Measurements from ENCODE around the gene CD164L2. TPM values are rescaled to one million over a fixed set of nuclear protein-coding genes. Genes with fewer than 3 reads are reported as not detected.

The CD164L2 gene
- total and polyA plus RNA-seq, 4 experiments from 2014 or later: 0.22 TPM; not detected in 3

DNA sequence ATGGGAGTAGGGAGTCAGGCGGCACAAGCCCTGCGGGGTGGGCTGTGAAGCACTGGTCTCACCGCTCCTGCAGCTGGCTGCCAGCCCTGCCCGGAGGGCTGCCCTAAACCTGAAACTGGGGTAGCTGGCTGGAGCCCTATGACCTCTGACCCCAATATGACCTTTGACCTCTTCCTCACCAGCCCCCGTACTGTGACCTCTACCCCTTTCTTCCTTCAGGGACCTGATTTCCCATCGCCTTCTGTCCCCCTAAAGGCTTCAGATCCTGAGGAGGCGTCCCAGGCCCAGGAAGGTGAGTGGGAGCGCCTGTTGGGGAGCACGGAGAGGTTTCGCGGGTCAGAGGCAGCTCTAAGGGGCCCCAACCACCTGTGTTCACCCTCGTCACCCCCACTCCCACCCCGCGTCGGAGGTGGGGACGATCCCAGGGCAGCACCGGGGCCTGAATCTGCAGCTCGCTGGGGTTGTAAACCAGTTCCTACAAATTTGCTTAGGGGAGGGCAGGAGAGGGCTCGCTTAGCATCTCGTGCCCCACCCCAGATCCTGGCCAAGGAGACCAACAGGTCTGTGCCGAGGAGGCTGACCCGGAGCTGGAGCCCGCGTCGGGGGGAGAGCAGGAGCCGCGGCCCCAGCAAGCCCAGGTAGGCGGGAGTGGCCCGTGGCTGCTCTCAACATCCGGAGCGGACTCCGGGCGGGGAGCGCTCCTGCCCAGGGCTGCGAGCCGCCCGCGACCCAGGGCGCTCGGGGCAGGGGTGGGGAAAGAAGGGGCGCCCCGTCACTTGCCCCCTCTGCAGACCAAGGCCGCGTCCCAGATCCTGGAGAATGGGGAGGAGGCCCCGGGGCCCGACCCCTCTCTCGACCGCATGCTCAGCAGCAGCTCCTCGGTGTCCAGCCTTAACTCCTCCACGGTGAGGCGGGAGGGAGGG, 34.0 kb downstream of the CD164L2 start:
- DNase-seq: peak in 1 of 5 donors; percentile 33
- no peaks in the 10 kb centered on the region for H3K27me3 ChIP-seq (ENCODE audit: insufficient read depth, low read length)
- CTCF ChIA-PET (ENCODE audit: partially characterized antibody): interaction anchor here (0.9 to 2.5 kb wide), 4 partner anchors 8 to 47 kb away, joined by 3 to 13 read pairs (median 6); partner anchors contain the start of gene SYTL1
- Mint-ChIP-seq H3K27me3 (no peaks in the 10 kb centered on the region), H3K4me3 (peak overlapping the region in 6 of 8 donors; percentile 17 to 72 (median 55)), H3K4me1 (peaks cover 11 to 32% (median 13%) of the 10 kb centered on the region in 4 donors), H3K27ac (peak overlapping the region in 4 of 7 donors; percentile 18 to 68 (median 42)), H3K36me3 (peaks cover 16 to 36% of the 10 kb centered on the region in 2 donors), H3K9me3 (no peaks in the 10 kb centered on the region)
- POLR2A ChIA-PET (ENCODE audit: partially characterized antibody): interaction anchor here (0.5 to 15.5 kb wide), 5 partner anchors 6 to 256 kb away, joined by 3 to 202 read pairs (median 15); partner anchors contain the start of genes MAP3K6, SYTL1 and WASF2
- intact Hi-C loops (cut with micrococcal nuclease): loop anchor here (1.0 kb wide), 1 partner anchor 8 kb away; no protein-coding TSS in a partner anchor
- peaks cover 32% of the 10 kb centered on the region for H3K4me1 ChIP-seq (ENCODE audit: insufficient read depth, low read length)
- peak overlapping the region; percentile 44 for H3K27ac ChIP-seq (ENCODE audit: low read depth, low read length)
- no peaks in the 10 kb centered on the region for H3K9me3 ChIP-seq (ENCODE audit: control insufficient read depth in 1 of 2, low read length in 2 of 2)
- peak overlapping the region in 1 of 2 donors; percentile 34 for H3K4me3 ChIP-seq (ENCODE audit: low read length in 2 of 2)
- H3K36me3 ChIP-seq (ENCODE audit: insufficient read depth, low read length): peaks cover 25% of the 10 kb centered on the region

- intact Hi-C loops (cut with micrococcal nuclease): no loop called here
Measured at GRCh38 chr1:27346991-27347624, 36.0 kb downstream of the CD164L2 start.

DNA sequence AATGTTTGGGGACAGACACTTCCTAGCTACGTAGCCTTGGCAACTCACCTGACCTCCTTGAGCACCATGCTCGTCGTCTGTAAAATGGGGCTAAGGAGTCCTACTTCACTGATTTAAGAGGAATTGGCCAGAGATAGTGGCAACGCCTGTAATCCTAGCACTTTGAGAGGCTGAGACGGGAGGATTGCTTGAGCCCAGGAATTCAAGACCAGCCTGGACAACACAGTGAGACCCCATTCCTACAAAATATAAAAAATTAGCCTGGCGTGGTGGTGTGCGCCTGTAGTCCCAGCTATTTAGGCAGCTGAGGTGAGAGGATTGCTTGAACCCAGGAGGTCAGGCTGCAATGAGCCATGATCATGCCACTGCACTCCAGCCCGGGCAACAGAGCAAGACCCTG, 36.8 kb downstream of the CD164L2 start:
- intact Hi-C loops (cut with micrococcal nuclease): no loop called here
- no peak overlapping the region for H3K4me3 ChIP-seq (ENCODE audit: low read length in 2 of 2)

More at GRCh38 chr1:27346991-27347624, 36.0 kb downstream of the CD164L2 start:
- Mint-ChIP-seq H3K9me3 (no peaks in the 10 kb centered on the region), H3K27me3 (no peaks in the 10 kb centered on the region), H3K36me3 (peaks cover 16 to 47% of the 10 kb centered on the region in 2 donors), H3K4me3 (peak overlapping the region in 1 of 8 donors; percentile 55), H3K27ac (peak overlapping the region in 2 of 7 donors; percentile 18 to 53), H3K4me1 (peaks cover 16 to 42% (median 27%) of the 10 kb centered on the region in 4 donors)
- ChIA-PET CTCF (ENCODE audit: partially characterized antibody) (interaction anchor here (1.1 to 9.6 kb wide), 3 partner anchors 10 to 45 kb away, joined by 4 to 105 read pairs (median 6); no protein-coding TSS in a partner anchor), POLR2A (ENCODE audit: partially characterized antibody) (interaction anchor here (0.7 to 8.3 kb wide), 2 partner anchors 9 to 24 kb away, joined by 3 to 202 read pairs; no protein-coding TSS in a partner anchor)
- H3K4me3 ChIP-seq (ENCODE audit: low read length in 2 of 2): no peak overlapping the region
- H3K27ac ChIP-seq (ENCODE audit: low read depth, low read length): no peak overlapping the region
- no peaks in the 10 kb centered on the region for H3K9me3 ChIP-seq (ENCODE audit: control insufficient read depth in 1 of 2, low read length in 2 of 2)
- H3K27me3 ChIP-seq (ENCODE audit: insufficient read depth, low read length): no peaks in the 10 kb centered on the region
- peaks cover 25% of the 10 kb centered on the region for H3K36me3 ChIP-seq (ENCODE audit: insufficient read depth, low read length)
- peaks cover 39% of the 10 kb centered on the region for H3K4me1 ChIP-seq (ENCODE audit: insufficient read depth, low read length)
- no peak for DNase-seq

GRCh38 chr1:27345272-27345671, 37.9 kb downstream of the CD164L2 start:
- H3K27ac Mint-ChIP-seq: peak overlapping the region in 1 of 7 donors; percentile 81
- H3K36me3 Mint-ChIP-seq: peaks cover 16 to 44% of the 10 kb centered on the region in 2 donors
- no peaks in the 10 kb centered on the region for H3K27me3 ChIP-seq (ENCODE audit: insufficient read depth, low read length)
- no peak overlapping the region for H3K27ac ChIP-seq (ENCODE audit: low read depth, low read length)
- peaks cover 17% of the 10 kb centered on the region for H3K36me3 ChIP-seq (ENCODE audit: insufficient read depth, low read length)
- no peak for DNase-seq
- peaks cover 24 to 55% (median 39%) of the 10 kb centered on the region in 4 donors for H3K4me1 Mint-ChIP-seq
- H3K9me3 ChIP-seq (ENCODE audit: control insufficient read depth in 1 of 2, low read length in 2 of 2): no peaks in the 10 kb centered on the region
- no peak overlapping the region for H3K4me3 ChIP-seq (ENCODE audit: low read length in 2 of 2)
- no peaks in the 10 kb centered on the region for H3K9me3 Mint-ChIP-seq
- intact Hi-C loops (cut with micrococcal nuclease): no loop called here
- CTCF ChIA-PET (ENCODE audit: partially characterized antibody): interaction anchor here (0.6 to 9.6 kb wide), 8 partner anchors 12 to 318 kb away, joined by 3 to 105 read pairs (median 4); partner anchors contain the start of gene CD164L2
- no peaks in the 10 kb centered on the region for H3K27me3 Mint-ChIP-seq
- peaks cover 51% of the 10 kb centered on the region for H3K4me1 ChIP-seq (ENCODE audit: insufficient read depth, low read length)
- POLR2A ChIA-PET (ENCODE audit: partially characterized antibody): interaction anchor here (1.0 to 8.3 kb wide), 4 partner anchors 10 to 111 kb away, joined by 3 to 202 read pairs (median 32); partner anchors contain the start of genes TMEM222 and WDTC1
- peak overlapping the region in 5 of 8 donors; percentile 45 to 82 (median 67) for H3K4me3 Mint-ChIP-seq

More for the DNA sequence above, 36.8 kb downstream of the CD164L2 start:
- Histone ChIP-seq H3K27me3 (ENCODE audit: insufficient read depth, low read length) (no peaks in the 10 kb centered on the region), H3K9me3 (ENCODE audit: control insufficient read depth in 1 of 2, low read length in 2 of 2) (no peaks in the 10 kb centered on the region), H3K36me3 (ENCODE audit: insufficient read depth, low read length) (peaks cover 22% of the 10 kb centered on the region), H3K27ac (ENCODE audit: low read depth, low read length) (no peak overlapping the region), H3K4me1 (ENCODE audit: insufficient read depth, low read length) (peaks cover 42% of the 10 kb centered on the region)
- Mint-ChIP-seq H3K4me3 (peak overlapping the region in 5 of 8 donors; percentile 27 to 73 (median 54)), H3K4me1 (peaks cover 18 to 46% (median 32%) of the 10 kb centered on the region in 4 donors), H3K36me3 (peaks cover 16 to 46% of the 10 kb centered on the region in 2 donors), H3K9me3 (no peaks in the 10 kb centered on the region), H3K27me3 (no peaks in the 10 kb centered on the region), H3K27ac (peak overlapping the region in 4 of 7 donors; percentile 53 to 82 (median 62))
- POLR2A ChIA-PET (ENCODE audit: partially characterized antibody): interaction anchor here (0.7 to 8.3 kb wide), 2 partner anchors 10 to 24 kb away, joined by 3 to 202 read pairs; no protein-coding TSS in a partner anchor
- CTCF ChIA-PET (ENCODE audit: partially characterized antibody): interaction anchor here (1.1 to 9.6 kb wide), 5 partner anchors 11 to 45 kb away, joined by 3 to 105 read pairs (median 6); no protein-coding TSS in a partner anchor
- no peak for DNase-seq

- Histone ChIP-seq H3K27me3 (ENCODE audit: insufficient read depth, low read length) (no peaks in the 10 kb centered on the region), H3K4me3 (ENCODE audit: low read length in 2 of 2) (peak overlapping the region; percentile 1 to 82), H3K27ac (ENCODE audit: low read depth, low read length) (peak overlapping the region; percentile 80), H3K9me3 (ENCODE audit: control insufficient read depth in 1 of 2, low read length in 2 of 2) (no peaks in the 10 kb centered on the region), H3K36me3 (ENCODE audit: insufficient read depth, low read length) (peaks cover 15% of the 10 kb centered on the region), H3K4me1 (ENCODE audit: insufficient read depth, low read length) (peaks cover 55% of the 10 kb centered on the region)
- intact Hi-C loops (cut with micrococcal nuclease): loop anchor here (1.0 kb wide), 1 partner anchor 14 kb away; no protein-coding TSS in a partner anchor
- Mint-ChIP-seq H3K4me3 (peak overlapping the region; percentile 90 to 99 (median 97)), H3K4me1 (peaks cover 33 to 68% (median 51%) of the 10 kb centered on the region in 4 donors), H3K27ac (peak overlapping the region; percentile 92 to 96 (median 95)), H3K36me3 (peaks cover 16 to 45% of the 10 kb centered on the region in 2 donors), H3K27me3 (no peaks in the 10 kb centered on the region), H3K9me3 (no peaks in the 10 kb centered on the region)
- POLR2A ChIA-PET (ENCODE audit: partially characterized antibody): interaction anchor here (0.8 to 8.3 kb wide), 6 partner anchors 11 to 599 kb away, joined by 3 to 202 read pairs (median 10); partner anchors contain the start of genes MAP3K6 and TMEM222
- CTCF ChIA-PET (ENCODE audit: partially characterized antibody): interaction anchor here (0.6 to 9.6 kb wide), 8 partner anchors 11 to 236 kb away, joined by 3 to 105 read pairs (median 4); no protein-coding TSS in a partner anchor
- no peak for DNase-seq
Measured at GRCh38 chr1:27343639-27344025, 39.5 kb downstream of the CD164L2 start.
